ENCODE data around the gene RNF135. TPM values are rescaled to one million over a fixed set of nuclear protein-coding genes. Genes with fewer than 3 reads are reported as not detected.
"Not testable (repeated sequence)": the region's sequence is repeated elsewhere in the genome, so short reads cannot be mapped to it uniquely, and the experiment has no call there.

RNF135 gene
- polyA plus RNA-seq, 1 donor (not counting 4 experiments of a cell fraction or from before 2014, with no cell fraction given) = 13.6 TPM

- H3K79me2 ChIP-seq (ENCODE audit: control insufficient read depth, insufficient read depth, low read length) = peaks cover 7% of the 10 kb centered on the region
- peak overlapping the region; percentile 73 for H3K4me2 ChIP-seq (ENCODE audit: control insufficient read depth, extremely low read depth, insufficient read depth, low read depth, low read length)
- H3K36me3 ChIP-seq (ENCODE audit: control insufficient read depth in 2 of 2, extremely low read depth in 1 of 2, insufficient read depth in 2 of 2, low read length in 2 of 2) = peaks cover 0 to 2% of the 10 kb centered on the region in 2 experiments
- FAIRE-seq (peak; percentile 82), DNase-seq (ENCODE audit: low read depth, low spot score) (no peak)
- no peaks in the 10 kb centered on the region for H3K27me3 ChIP-seq (ENCODE audit: control insufficient read depth, extremely low read depth, insufficient read depth, low read length)
- no peaks in the 10 kb centered on the region for H3K4me1 ChIP-seq (ENCODE audit: control insufficient read depth, extremely low read depth, insufficient read depth, low read length)
- dilution Hi-C loops (cut with MboI; ENCODE audit: extremely low pct_ligation_motif_present, low sequenced_read_pairs) = no loop called here
- H3K9me3 ChIP-seq (ENCODE audit: control insufficient read depth, low read depth, low read length) = no peaks in the 10 kb centered on the region
- TF ChIP-seq EZH2 (IDR thresholded peaks at IDR 0.05; ENCODE audit: low read length) (no peak), CTCF (optimal IDR thresholded peaks at IDR 0.05 in 1 of 3, IDR thresholded peaks at IDR 0.05 in 1 of 3, conservative IDR thresholded peaks at IDR 0.05 in 1 of 3; ENCODE audit: extremely low read depth in 1 of 3, insufficient read depth in 2 of 3, low read length in 3 of 3) (peak in 1 of 3 experiments; percentile 85)
- peak overlapping the region; percentile 60 to 86 (median 83) for H3K4me3 ChIP-seq (ENCODE audit: control insufficient read depth in 2 of 3, extremely low read depth in 1 of 3, insufficient read depth in 2 of 3, low read depth in 1 of 3, low read length in 3 of 3)
- H3K9me1 ChIP-seq (ENCODE audit: control insufficient read depth, extremely low read depth, insufficient read depth, low read length) = no peaks in the 10 kb centered on the region
- peak overlapping the region; percentile 46 for H2AFZ ChIP-seq (ENCODE audit: control insufficient read depth, low read length)
- peak overlapping the region; percentile 94 for H3K27ac ChIP-seq (ENCODE audit: control insufficient read depth, insufficient read depth, low read length)
- peak overlapping the region; percentile 88 for H3K9ac ChIP-seq (ENCODE audit: control insufficient read depth, extremely low read depth, insufficient read depth, low read length)
- no peaks in the 10 kb centered on the region for H4K20me1 ChIP-seq (ENCODE audit: control insufficient read depth, extremely low read depth, insufficient read depth, low read length)
Observed at GRCh38 chr17:30969989-30970830, 629 bp upstream of the RNF135 start.

- Histone ChIP-seq H3K27ac (ENCODE audit: control insufficient read depth, insufficient read depth, low read length) (no peak overlapping the region), H3K27me3 (ENCODE audit: control insufficient read depth, extremely low read depth, insufficient read depth, low read length) (no peaks in the 10 kb centered on the region), H3K4me2 (ENCODE audit: control insufficient read depth, extremely low read depth, insufficient read depth, low read depth, low read length) (no peak overlapping the region), H3K4me3 (ENCODE audit: control insufficient read depth in 2 of 3, extremely low read depth in 1 of 3, insufficient read depth in 2 of 3, low read depth in 1 of 3, low read length in 3 of 3) (no peak overlapping the region), H3K79me2 (ENCODE audit: control insufficient read depth, insufficient read depth, low read length) (peaks cover 10% of the 10 kb centered on the region), H3K36me3 (ENCODE audit: control insufficient read depth in 2 of 2, extremely low read depth in 1 of 2, insufficient read depth in 2 of 2, low read length in 2 of 2) (peaks cover 2 to 6% of the 10 kb centered on the region in 2 experiments), H3K4me1 (ENCODE audit: control insufficient read depth, extremely low read depth, insufficient read depth, low read length) (no peaks in the 10 kb centered on the region), H3K9me1 (ENCODE audit: control insufficient read depth, extremely low read depth, insufficient read depth, low read length) (no peaks in the 10 kb centered on the region), H3K9ac (ENCODE audit: control insufficient read depth, extremely low read depth, insufficient read depth, low read length) (no peak overlapping the region), H4K20me1 (ENCODE audit: control insufficient read depth, extremely low read depth, insufficient read depth, low read length) (no peaks in the 10 kb centered on the region), H2AFZ (ENCODE audit: control insufficient read depth, low read length) (no peak overlapping the region), H3K9me3 (ENCODE audit: control insufficient read depth, low read depth, low read length) (no peaks in the 10 kb centered on the region)
- DNase-seq (ENCODE audit: low read depth, low spot score) (no peak), FAIRE-seq (no peak)
- dilution Hi-C loops (cut with MboI; ENCODE audit: extremely low pct_ligation_motif_present, low sequenced_read_pairs) = no loop called here
- TF ChIP-seq CTCF (optimal IDR thresholded peaks at IDR 0.05 in 1 of 3, IDR thresholded peaks at IDR 0.05 in 1 of 3, conservative IDR thresholded peaks at IDR 0.05 in 1 of 3; ENCODE audit: extremely low read depth in 1 of 3, insufficient read depth in 2 of 3, low read length in 3 of 3) (no peak), EZH2 (IDR thresholded peaks at IDR 0.05; ENCODE audit: low read length) (no peak)
Observed at GRCh38 chr17:30975042-30975820, 4.4 kb downstream of the RNF135 start.

- H3K27me3 ChIP-seq (ENCODE audit: control insufficient read depth, extremely low read depth, insufficient read depth, low read length); DNase-seq (ENCODE audit: low read depth, low spot score); H3K4me2 ChIP-seq (ENCODE audit: control insufficient read depth, extremely low read depth, insufficient read depth, low read depth, low read length); H3K36me3 ChIP-seq (ENCODE audit: control insufficient read depth in 2 of 2, extremely low read depth in 1 of 2, insufficient read depth in 2 of 2, low read length in 2 of 2); H2AFZ ChIP-seq (ENCODE audit: control insufficient read depth, low read length); dilution Hi-C loops (cut with MboI; ENCODE audit: extremely low pct_ligation_motif_present, low sequenced_read_pairs); H3K9me3 ChIP-seq (ENCODE audit: control insufficient read depth, low read depth, low read length); H3K27ac ChIP-seq (ENCODE audit: control insufficient read depth, insufficient read depth, low read length); H3K79me2 ChIP-seq (ENCODE audit: control insufficient read depth, insufficient read depth, low read length); H3K9ac ChIP-seq (ENCODE audit: control insufficient read depth, extremely low read depth, insufficient read depth, low read length); H3K4me3 ChIP-seq (ENCODE audit: control insufficient read depth in 2 of 3, extremely low read depth in 1 of 3, insufficient read depth in 2 of 3, low read depth in 1 of 3, low read length in 3 of 3); H3K4me1 ChIP-seq (ENCODE audit: control insufficient read depth, extremely low read depth, insufficient read depth, low read length); H3K9me1 ChIP-seq (ENCODE audit: control insufficient read depth, extremely low read depth, insufficient read depth, low read length); H4K20me1 ChIP-seq (ENCODE audit: control insufficient read depth, extremely low read depth, insufficient read depth, low read length); FAIRE-seq: not testable (repeated sequence)
Observed at GRCh38 chr17:30979919-30980318, 9.1 kb downstream of the RNF135 start.
